Panc1 (cell line): ENCODE data around the gene PDE6A. TPM values are rescaled to one million over a fixed set of nuclear protein-coding genes. Genes with fewer than 3 reads are reported as not detected.
A peak's percentile ranks its signal among the peaks of the same experiment; 100 is the strongest.

ENCODE experiments used
- ATAC-seq: fragments of 200-7000 bp; cut with Tn5 transposase; 2 replicates; pipeline ENCODE4 v1.9.1; 2020; ENCODE audit warnings: mild to moderate bottlenecking, moderate library complexity
- BruUV-seq: library from RNA; stranded (reverse); fragments of 400-500 nt; replicated peaks from 2 replicates; lab custom pipeline; 2021; lab: Mats Ljungman, UMichigan
- CTCF ChIA-PET: fragments of 300-600 bp; sonication (Branson Sonifier 250); formaldehyde crosslinking; loops from one replicate; lab custom pipeline; 2022; ENCODE audit warnings: antibody characterized with exemption; lab: Charles Lee
- POLR2A ChIA-PET: fragments of 300-600 bp; sonication (Branson Sonifier 250); formaldehyde crosslinking; loops from one replicate; lab custom pipeline; 2022; ENCODE audit warnings: antibody characterized with exemption; lab: Charles Lee
- DNase-seq: peaks from one replicate; pipeline ENCODE4 v3.0.0-alpha.2; 2010; ENCODE audit warnings: low read depth, low spot score
- H3K27ac ChIP-seq: 2 replicates; pipeline ENCODE4 v1.5.1; 2011; ENCODE audit warnings: mild to moderate bottlenecking, low read length, inconsistent platforms
- H3K27me3 ChIP-seq: fragments of 200-500 bp; sonication (Bioruptor generic); 2 replicates; pipeline ENCODE4 v1.6.0; 2014; ENCODE audit warnings: low read length, inconsistent platforms; ENCODE audit not compliant: control insufficient read depth, insufficient read depth
- H3K36me3 ChIP-seq: fragments of 200-500 bp; sonication (Bioruptor generic); 2 replicates; pipeline ENCODE4 v1.5.1; 2014; ENCODE audit warnings: inconsistent platforms, mild to moderate bottlenecking, low read length, moderate library complexity; ENCODE audit not compliant: control insufficient read depth, insufficient read depth
- H3K4me1 ChIP-seq: 2 replicates; pipeline ENCODE4 v1.5.1; 2011; ENCODE audit warnings: inconsistent platforms, mild to moderate bottlenecking, low read length, moderate library complexity; ENCODE audit not compliant: control insufficient read depth, insufficient read depth
- H3K4me3 ChIP-seq, 2 experiments: 2 replicates each; pipeline ENCODE4 v1.5.1; 2011 to 2012; ENCODE audit warnings: low read depth in 2 of 2, low read length in 2 of 2, mild to moderate bottlenecking in 2 of 2, inconsistent platforms in 1 of 2, moderate library complexity in 1 of 2
- H3K9me3 ChIP-seq: fragments of 200-500 bp; sonication (Bioruptor generic); 2 replicates; pipeline ENCODE4 v1.5.1; 2014; ENCODE audit warnings: low read depth, mild to moderate bottlenecking, inconsistent platforms, low read length, moderate library complexity; ENCODE audit not compliant: control insufficient read depth, insufficient read depth
- POLR2AphosphoS5 ChIP-seq: IDR thresholded peaks from 2 replicates; pipeline ENCODE4 v1.6.1; 2012; ENCODE audit warnings: mild to moderate bottlenecking, low read depth, low read length, moderate library complexity
- SIN3A ChIP-seq: IDR thresholded peaks from 2 replicates; pipeline ENCODE4 v1.6.1; 2012; ENCODE audit warnings: low read depth, mild to moderate bottlenecking, low read length, moderate library complexity, borderline replicate concordance; ENCODE audit not compliant: insufficient read depth
- TCF7L2 ChIP-seq: IDR thresholded peaks from 2 replicates; pipeline ENCODE4 v1.6.1; 2011; ENCODE audit warnings: mild to moderate bottlenecking, low read depth, low read length, inconsistent platforms
- in situ Hi-C: cut with HindIII; loops from 2 replicates; pipeline ENCODE4 v1.10.0; 2016; ENCODE audit warnings: low sequenced_read_pairs, low pct_unique_long_range_greater_than_20kb
- intact Hi-C: fragments of 100-400 bp; cut with micrococcal nuclease; formaldehyde crosslinking; loops from one replicate; pipeline ENCODE4 v1.10.0; 2022; ENCODE audit not compliant: unreplicated experiment
- total RNA-seq: library from RNA; stranded (reverse); gene quantifications from one replicate; pipeline ENCODE4 v1.2.1, GENCODE V29; 2021; ENCODE audit not compliant: unreplicated experiment
- TF ChIP-seq, protein P1 (sequence below): fragments of 450-650 bp; IDR thresholded peaks from 2 replicates; pipeline ENCODE4 v1.5.1; 2017; ENCODE audit warnings: mild to moderate bottlenecking
- TF ChIP-seq, protein P2 (sequence below), 2 experiments: IDR thresholded peaks; 2 replicates each; pipeline ENCODE4 v1.6.1; 2011 to 2012; ENCODE audit warnings: low read depth in 2 of 2, control low read depth in 1 of 2, low read length in 1 of 2, mild to moderate bottlenecking in 1 of 2, moderate library complexity in 1 of 2; ENCODE audit not compliant: insufficient read depth in 1 of 2

The PDE6A gene
- total RNA-seq, 1 experiment from 2014 or later: 0.33 TPM

DNA sequence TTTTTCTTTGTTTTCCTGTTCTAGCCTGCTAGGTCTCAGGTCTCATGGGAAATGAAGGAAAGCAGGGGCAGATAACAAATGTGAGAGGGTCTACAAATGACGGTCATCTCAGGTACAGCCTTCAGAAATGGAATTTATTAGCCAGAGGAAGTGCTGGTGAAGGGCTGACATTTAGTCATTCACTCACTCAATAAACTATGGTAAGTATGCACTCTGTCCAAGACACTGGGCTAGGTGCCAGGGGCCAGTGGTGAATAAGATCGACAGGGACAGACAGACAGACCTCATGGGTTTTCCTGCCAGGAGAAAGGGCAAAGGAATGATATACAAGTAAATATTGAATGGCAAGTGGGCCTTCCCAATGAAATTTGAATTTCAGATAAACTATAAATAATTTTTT is 6.3 kb downstream of the PDE6A start:
- H3K4me1 ChIP-seq: peaks cover 66% of the 10 kb centered on the region
- in situ Hi-C loops: no loop called here
- H3K9me3 ChIP-seq: no peaks in the 10 kb centered on the region
- POLR2A ChIA-PET: no interaction called here
- ATAC-seq (peak; percentile 78), DNase-seq (peak; percentile 97)
- no peaks in the 10 kb centered on the region for H3K27me3 ChIP-seq
- intact Hi-C loops: no loop called here
- BruUV-seq: no TSS peak
- peak overlapping the region; percentile 98 for H3K27ac ChIP-seq
- CTCF ChIA-PET: no interaction called here
- TF ChIP-seq SIN3A (no peak), POLR2AphosphoS5 (no peak; the same call in 1 of the 2 replicates), TCF7L2 (no peak)
- TF ChIP-seq, protein P1, sequence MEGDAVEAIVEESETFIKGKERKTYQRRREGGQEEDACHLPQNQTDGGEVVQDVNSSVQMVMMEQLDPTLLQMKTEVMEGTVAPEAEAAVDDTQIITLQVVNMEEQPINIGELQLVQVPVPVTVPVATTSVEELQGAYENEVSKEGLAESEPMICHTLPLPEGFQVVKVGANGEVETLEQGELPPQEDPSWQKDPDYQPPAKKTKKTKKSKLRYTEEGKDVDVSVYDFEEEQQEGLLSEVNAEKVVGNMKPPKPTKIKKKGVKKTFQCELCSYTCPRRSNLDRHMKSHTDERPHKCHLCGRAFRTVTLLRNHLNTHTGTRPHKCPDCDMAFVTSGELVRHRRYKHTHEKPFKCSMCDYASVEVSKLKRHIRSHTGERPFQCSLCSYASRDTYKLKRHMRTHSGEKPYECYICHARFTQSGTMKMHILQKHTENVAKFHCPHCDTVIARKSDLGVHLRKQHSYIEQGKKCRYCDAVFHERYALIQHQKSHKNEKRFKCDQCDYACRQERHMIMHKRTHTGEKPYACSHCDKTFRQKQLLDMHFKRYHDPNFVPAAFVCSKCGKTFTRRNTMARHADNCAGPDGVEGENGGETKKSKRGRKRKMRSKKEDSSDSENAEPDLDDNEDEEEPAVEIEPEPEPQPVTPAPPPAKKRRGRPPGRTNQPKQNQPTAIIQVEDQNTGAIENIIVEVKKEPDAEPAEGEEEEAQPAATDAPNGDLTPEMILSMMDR: no peak
- TF ChIP-seq, protein P2, sequence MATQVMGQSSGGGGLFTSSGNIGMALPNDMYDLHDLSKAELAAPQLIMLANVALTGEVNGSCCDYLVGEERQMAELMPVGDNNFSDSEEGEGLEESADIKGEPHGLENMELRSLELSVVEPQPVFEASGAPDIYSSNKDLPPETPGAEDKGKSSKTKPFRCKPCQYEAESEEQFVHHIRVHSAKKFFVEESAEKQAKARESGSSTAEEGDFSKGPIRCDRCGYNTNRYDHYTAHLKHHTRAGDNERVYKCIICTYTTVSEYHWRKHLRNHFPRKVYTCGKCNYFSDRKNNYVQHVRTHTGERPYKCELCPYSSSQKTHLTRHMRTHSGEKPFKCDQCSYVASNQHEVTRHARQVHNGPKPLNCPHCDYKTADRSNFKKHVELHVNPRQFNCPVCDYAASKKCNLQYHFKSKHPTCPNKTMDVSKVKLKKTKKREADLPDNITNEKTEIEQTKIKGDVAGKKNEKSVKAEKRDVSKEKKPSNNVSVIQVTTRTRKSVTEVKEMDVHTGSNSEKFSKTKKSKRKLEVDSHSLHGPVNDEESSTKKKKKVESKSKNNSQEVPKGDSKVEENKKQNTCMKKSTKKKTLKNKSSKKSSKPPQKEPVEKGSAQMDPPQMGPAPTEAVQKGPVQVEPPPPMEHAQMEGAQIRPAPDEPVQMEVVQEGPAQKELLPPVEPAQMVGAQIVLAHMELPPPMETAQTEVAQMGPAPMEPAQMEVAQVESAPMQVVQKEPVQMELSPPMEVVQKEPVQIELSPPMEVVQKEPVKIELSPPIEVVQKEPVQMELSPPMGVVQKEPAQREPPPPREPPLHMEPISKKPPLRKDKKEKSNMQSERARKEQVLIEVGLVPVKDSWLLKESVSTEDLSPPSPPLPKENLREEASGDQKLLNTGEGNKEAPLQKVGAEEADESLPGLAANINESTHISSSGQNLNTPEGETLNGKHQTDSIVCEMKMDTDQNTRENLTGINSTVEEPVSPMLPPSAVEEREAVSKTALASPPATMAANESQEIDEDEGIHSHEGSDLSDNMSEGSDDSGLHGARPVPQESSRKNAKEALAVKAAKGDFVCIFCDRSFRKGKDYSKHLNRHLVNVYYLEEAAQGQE (IDR thresholded peaks at IDR 0.05; ENCODE audit: insufficient read depth in 1 of 2, low read depth in 2 of 2, low read length in 1 of 2): no peak
- no peaks in the 10 kb centered on the region for H3K36me3 ChIP-seq
- no peak overlapping the region for H3K4me3 ChIP-seq

DNA sequence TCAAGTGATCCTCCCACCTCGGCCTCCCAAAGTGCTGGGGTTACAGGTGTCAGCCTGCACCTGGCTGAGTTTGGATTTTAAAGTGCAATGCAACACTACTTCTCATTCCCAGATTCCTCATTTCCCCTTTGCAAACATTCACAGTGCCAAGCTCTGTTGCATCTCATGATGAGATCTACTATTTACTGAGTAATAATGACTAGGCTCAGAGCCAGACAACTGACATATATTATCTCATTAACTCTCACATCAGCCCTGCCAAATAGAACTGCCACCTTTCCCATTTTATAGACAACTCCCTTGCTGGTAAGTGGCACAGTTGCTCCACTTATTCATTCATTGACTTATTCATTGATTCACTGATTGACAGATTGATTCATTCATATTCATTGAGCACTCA is 7.0 kb downstream of the PDE6A start:
- CTCF ChIA-PET: interaction anchor here (0.8 kb wide), 1 partner anchor 53 kb away, joined by 3 read pairs; no protein-coding TSS in a partner anchor
- no TSS peak for BruUV-seq
- ATAC-seq (peak; percentile 57), DNase-seq (no peak)
- intact Hi-C loops: no loop called here
- H3K4me1 ChIP-seq: peaks cover 66% of the 10 kb centered on the region
- H3K27me3 ChIP-seq: no peaks in the 10 kb centered on the region
- no peaks in the 10 kb centered on the region for H3K9me3 ChIP-seq
- peak overlapping the region; percentile 98 for H3K27ac ChIP-seq
- H3K4me3 ChIP-seq: no peak overlapping the region
- no peaks in the 10 kb centered on the region for H3K36me3 ChIP-seq
- TF ChIP-seq, protein P2 (IDR thresholded peaks at IDR 0.05; ENCODE audit: insufficient read depth in 1 of 2, low read depth in 2 of 2, low read length in 1 of 2): no peak
- TF ChIP-seq POLR2AphosphoS5: peak; percentile 62; the same call in 1 of the 2 replicates
- in situ Hi-C loops: no loop called here
- POLR2A ChIA-PET: no interaction called here
